ENCODE data around the gene NBDY.
"Not testable (repeated sequence)": the region's sequence is repeated elsewhere in the genome, so short reads cannot be mapped to it uniquely, and the experiment has no call there.

NBDY gene

GRCh38 chrX:56800801-56801200 lies 71.8 kb downstream of the NBDY start:
- peak; percentile 5 for TF ChIP-seq CTCF (IDR thresholded peaks at IDR 0.05; ENCODE audit: control insufficient read depth, insufficient read depth, low read depth, low read length, missing control alignments)
- no peak overlapping the region for H3K4me3 ChIP-seq (ENCODE audit: control insufficient read depth, low read depth, low read length)
- DNase-seq (ENCODE audit: low read depth), result no peak

GRCh38 chrX:56802428-56802827 lies 73.4 kb downstream of the NBDY start:
- H3K4me3 ChIP-seq (ENCODE audit: control insufficient read depth, low read depth, low read length), result no peak overlapping the region
- no peak for DNase-seq (ENCODE audit: low read depth)
- no peak for TF ChIP-seq CTCF (IDR thresholded peaks at IDR 0.05; ENCODE audit: control insufficient read depth, insufficient read depth, low read depth, low read length, missing control alignments)

- DNase-seq (ENCODE audit: low read depth), result peak; percentile 66
- TF ChIP-seq CTCF (IDR thresholded peaks at IDR 0.05; ENCODE audit: control insufficient read depth, insufficient read depth, low read depth, low read length, missing control alignments), result peak; percentile 76
- H3K4me3 ChIP-seq (ENCODE audit: control insufficient read depth, low read depth, low read length), result peak overlapping the region; percentile 69
Observed at GRCh38 chrX:56802921-56803849, 74.1 kb downstream of the NBDY start.

- no peak overlapping the region; the same call in 1 of the 2 replicates for H3K4me3 ChIP-seq (ENCODE audit: control insufficient read depth, low read depth, low read length)
- TF ChIP-seq CTCF (IDR thresholded peaks at IDR 0.05; ENCODE audit: control insufficient read depth, insufficient read depth, low read depth, low read length, missing control alignments), result no peak
- no peak for DNase-seq (ENCODE audit: low read depth)
Observed at GRCh38 chrX:56803850-56804681, 75.0 kb downstream of the NBDY start.

- TF ChIP-seq CTCF (IDR thresholded peaks at IDR 0.05; ENCODE audit: control insufficient read depth, insufficient read depth, low read depth, low read length, missing control alignments), result no peak
- DNase-seq (ENCODE audit: low read depth), result no peak
Observed at GRCh38 chrX:56804867-56805266, 75.8 kb downstream of the NBDY start.

GRCh38 chrX:56805399-56805798 lies 76.4 kb downstream of the NBDY start:
- no peak for DNase-seq (ENCODE audit: low read depth)
- no peak for TF ChIP-seq CTCF (IDR thresholded peaks at IDR 0.05; ENCODE audit: control insufficient read depth, insufficient read depth, low read depth, low read length, missing control alignments)
- no peak overlapping the region for H3K4me3 ChIP-seq (ENCODE audit: control insufficient read depth, low read depth, low read length)

More at GRCh38 chrX:56804867-56805266, 75.8 kb downstream of the NBDY start:
- H3K4me3 ChIP-seq (ENCODE audit: control insufficient read depth, low read depth, low read length), result no peak overlapping the region

GRCh38 chrX:56806176-56806575 lies 77.1 kb downstream of the NBDY start:
- not testable (repeated sequence) for DNase-seq (ENCODE audit: low read depth); H3K4me3 ChIP-seq (ENCODE audit: control insufficient read depth, low read depth, low read length)

All from AG09309 (cell line).